Measurements from ENCODE around the gene OR2A7. TPM values are rescaled to one million over a fixed set of nuclear protein-coding genes. Genes with fewer than 3 reads are reported as not detected.
"Not testable (repeated sequence)": the region's sequence is repeated elsewhere in the genome, so short reads cannot be mapped to it uniquely, and the experiment has no call there.

OR2A7 gene
- total and polyA plus RNA-seq, 2 of the 8 experiments (the other 6 are each of a cell fraction or from before 2014, with no cell fraction given) = 1.9 to 3.3 TPM

- H3K79me1 ChIP-seq (ENCODE audit: low read depth, low read length); H3K14ac ChIP-seq (ENCODE audit: insufficient read length); H3K4me2 ChIP-seq (ENCODE audit: insufficient read depth in 1 of 2, low read depth in 2 of 2, low read length in 2 of 2); DNase-seq (ENCODE audit: low read depth in 1 of 2, low spot score in 2 of 2); POLR2A ChIA-PET (ENCODE audit: partially characterized antibody); H3K36me3 ChIP-seq (ENCODE audit: control insufficient read depth in 2 of 4, insufficient read depth in 4 of 4, low read length in 3 of 4); H2BK12ac ChIP-seq (ENCODE audit: low read depth, low read length); H4K8ac ChIP-seq (ENCODE audit: extremely low read depth, insufficient read depth, low read length); H3K27me3 ChIP-seq (replicated peaks in 1 of 4; ENCODE audit: control insufficient read depth in 3 of 4, extremely low read depth in 1 of 4, insufficient read depth in 3 of 4, low read length in 3 of 4); H2BK120ac ChIP-seq (replicated peaks; ENCODE audit: low read depth, low read length); H3K56ac ChIP-seq (replicated peaks; ENCODE audit: insufficient read length, low read depth, low read length); H2BK5ac ChIP-seq (ENCODE audit: low read depth, low read length); H3K79me2 ChIP-seq (ENCODE audit: control insufficient read depth in 1 of 2, insufficient read depth in 2 of 2, low read length in 2 of 2); H3K4ac ChIP-seq (replicated peaks; ENCODE audit: insufficient read length, low read depth, low read length); H3K23me2 ChIP-seq (ENCODE audit: low read depth, low read length); H2BK20ac ChIP-seq (ENCODE audit: low read length); H3K23ac ChIP-seq (ENCODE audit: insufficient read length); H2AK5ac ChIP-seq (ENCODE audit: low read depth, low read length); FAIRE-seq; H2BK15ac ChIP-seq (ENCODE audit: low read length); H3K9me3 ChIP-seq (ENCODE audit: insufficient read depth in 2 of 2, low read depth in 1 of 2, low read length in 1 of 2); H4K5ac ChIP-seq (ENCODE audit: insufficient read length, low read depth, low read length); H3K4me3 ChIP-seq (ENCODE audit: extremely low read depth in 1 of 4, insufficient read depth in 2 of 4, low read depth in 3 of 4, low read length in 4 of 4); H2AFZ ChIP-seq (ENCODE audit: low read length); H3K18ac ChIP-seq (ENCODE audit: extremely low read depth, low read length); H4K20me1 ChIP-seq (replicated peaks in 1 of 2; ENCODE audit: control insufficient read depth in 1 of 2, insufficient read depth in 2 of 2, low read length in 2 of 2); H3K27ac ChIP-seq (ENCODE audit: low read depth, low read length); H4K91ac ChIP-seq (replicated peaks; ENCODE audit: insufficient read length, low read length); H3K4me1 ChIP-seq (replicated peaks in 1 of 4; ENCODE audit: control insufficient read depth in 3 of 4, insufficient read depth in 4 of 4, low read length in 3 of 4); CTCF ChIA-PET (ENCODE audit: partially characterized antibody); H3K9ac ChIP-seq (replicated peaks in 1 of 4; ENCODE audit: extremely low read depth in 1 of 4, low read depth in 3 of 4, low read length in 3 of 4): not testable (repeated sequence)
- 92% methylated on average over 3 of the region's 14 CpGs; no CpG with 5 or more reads in 1 of the 2 experiments for WGBS, 2 experiments (ENCODE audit: extremely low coverage in 1 of 2, insufficient coverage in 1 of 2, insufficient read length in 1 of 2, insufficient replicate concordance in 2 of 2, low coverage in 1 of 2, low lambda C conversion rate in 2 of 2, missing lambda C conversion rate in 1 of 2)
Measured at GRCh38 chr7:144292384-144293161, 28.0 kb upstream of the OR2A7 start.

DNA sequence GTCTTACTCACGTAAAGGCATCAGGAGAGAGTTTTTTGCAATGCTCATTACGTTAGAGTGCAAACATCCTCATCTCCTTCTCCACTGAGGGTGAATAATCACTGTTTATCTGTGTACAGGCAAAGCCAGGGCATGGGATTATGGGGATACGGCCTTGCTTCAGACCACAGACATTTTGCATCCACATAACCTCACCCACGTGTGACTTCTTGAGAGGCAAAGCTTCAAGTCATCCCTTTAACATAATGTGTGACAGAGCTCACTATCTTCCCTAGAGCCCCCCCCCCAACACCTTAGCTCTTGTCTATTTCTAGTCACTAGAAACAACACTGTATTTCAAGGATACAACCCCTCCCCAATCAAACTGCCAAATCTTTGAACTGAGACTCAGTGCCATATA, 27.0 kb upstream of the OR2A7 start:
- H3K27me3 ChIP-seq (replicated peaks in 1 of 4; ENCODE audit: control insufficient read depth in 3 of 4, extremely low read depth in 1 of 4, insufficient read depth in 3 of 4, low read length in 3 of 4); H3K9me3 ChIP-seq (ENCODE audit: insufficient read depth in 2 of 2, low read depth in 1 of 2, low read length in 1 of 2); H3K4ac ChIP-seq (replicated peaks; ENCODE audit: insufficient read length, low read depth, low read length); H3K23ac ChIP-seq (ENCODE audit: insufficient read length); H2BK120ac ChIP-seq (replicated peaks; ENCODE audit: low read depth, low read length); H3K79me2 ChIP-seq (ENCODE audit: control insufficient read depth in 1 of 2, insufficient read depth in 2 of 2, low read length in 2 of 2); H3K18ac ChIP-seq (ENCODE audit: extremely low read depth, low read length); H4K5ac ChIP-seq (ENCODE audit: insufficient read length, low read depth, low read length); H2AK5ac ChIP-seq (ENCODE audit: low read depth, low read length); H2AFZ ChIP-seq (ENCODE audit: low read length); H3K4me1 ChIP-seq (replicated peaks in 1 of 4; ENCODE audit: control insufficient read depth in 3 of 4, insufficient read depth in 4 of 4, low read length in 3 of 4); H2BK20ac ChIP-seq (ENCODE audit: low read length); H3K4me3 ChIP-seq (ENCODE audit: extremely low read depth in 1 of 4, insufficient read depth in 2 of 4, low read depth in 3 of 4, low read length in 4 of 4); H2BK5ac ChIP-seq (ENCODE audit: low read depth, low read length); H3K4me2 ChIP-seq (ENCODE audit: insufficient read depth in 1 of 2, low read depth in 2 of 2, low read length in 2 of 2); H3K14ac ChIP-seq (ENCODE audit: insufficient read length); H4K20me1 ChIP-seq (replicated peaks in 1 of 2; ENCODE audit: control insufficient read depth in 1 of 2, insufficient read depth in 2 of 2, low read length in 2 of 2); H2BK15ac ChIP-seq (ENCODE audit: low read length); H3K23me2 ChIP-seq (ENCODE audit: low read depth, low read length); H3K79me1 ChIP-seq (ENCODE audit: low read depth, low read length); H4K91ac ChIP-seq (replicated peaks; ENCODE audit: insufficient read length, low read length); H3K56ac ChIP-seq (replicated peaks; ENCODE audit: insufficient read length, low read depth, low read length); POLR2A ChIA-PET (ENCODE audit: partially characterized antibody); H4K8ac ChIP-seq (ENCODE audit: extremely low read depth, insufficient read depth, low read length); CTCF ChIA-PET (ENCODE audit: partially characterized antibody); H3K9ac ChIP-seq (replicated peaks in 1 of 4; ENCODE audit: extremely low read depth in 1 of 4, low read depth in 3 of 4, low read length in 3 of 4); DNase-seq (ENCODE audit: low read depth in 1 of 2, low spot score in 2 of 2); H2BK12ac ChIP-seq (ENCODE audit: low read depth, low read length); H3K27ac ChIP-seq (ENCODE audit: low read depth, low read length); H3K36me3 ChIP-seq (ENCODE audit: control insufficient read depth in 2 of 4, insufficient read depth in 4 of 4, low read length in 3 of 4); FAIRE-seq: not testable (repeated sequence)
- 97% methylated on average over 2 of the region's 4 CpGs; no CpG with 5 or more reads in 1 of the 2 experiments for WGBS, 2 experiments (ENCODE audit: extremely low coverage in 1 of 2, insufficient coverage in 1 of 2, insufficient read length in 1 of 2, insufficient replicate concordance in 2 of 2, low coverage in 1 of 2, low lambda C conversion rate in 2 of 2, missing lambda C conversion rate in 1 of 2)

Data from H1 (cell line).